SJSA1 (cell line): ENCODE data around the gene RIC1. TPM values are rescaled to one million over a fixed set of nuclear protein-coding genes. Genes with fewer than 3 reads are reported as not detected.
"Not testable (repeated sequence)": the region's sequence is repeated elsewhere in the genome, so short reads cannot be mapped to it uniquely, and the experiment has no call there.

Experiments used
- DNase-seq, 2 experiments: peaks; one replicate each; pipeline ENCODE4 v3.0.0-alpha.2; 2015 to 2020; ENCODE audit warnings: low spot score in 2 of 2, low read depth in 1 of 2
- H3K27ac ChIP-seq: fragments of 250-450 bp; sonication (Bioruptor Pico); 2 replicates; pipeline ENCODE4 v1.5.1; 2020; ENCODE audit warnings: mild to moderate bottlenecking, moderate library complexity
- H3K27me3 ChIP-seq: fragments of 250-450 bp; sonication (Bioruptor Pico); replicated peaks from 2 replicates; pipeline ENCODE4 v1.5.1; 2020; ENCODE audit warnings: mild to moderate bottlenecking, moderate library complexity
- H3K36me3 ChIP-seq: fragments of 250-450 bp; sonication (Bioruptor Pico); 2 replicates; pipeline ENCODE4 v1.5.1; 2020; ENCODE audit warnings: mild to moderate bottlenecking
- H3K4me1 ChIP-seq: fragments of 250-450 bp; sonication (Bioruptor Pico); replicated peaks from 2 replicates; pipeline ENCODE4 v1.6.1; 2021; ENCODE audit warnings: mild to moderate bottlenecking
- H3K4me3 ChIP-seq: fragments of 250-450 bp; sonication (Bioruptor Pico); 2 replicates; pipeline ENCODE4 v1.5.1; 2020; ENCODE audit warnings: mild to moderate bottlenecking
- H3K9me3 ChIP-seq: fragments of 250-450 bp; sonication (Bioruptor Pico); replicated peaks from 2 replicates; pipeline ENCODE4 v1.5.1; 2020; ENCODE audit warnings: mild to moderate bottlenecking
- total RNA-seq: library from RNA; depleted of rRNA; stranded (reverse); fragments of >200 nt; shearing (Covaris generic); gene quantifications from 2 replicates; pipeline ENCODE4 v1.2.3, GENCODE V29; 2014; rRNA removed

RIC1 gene
- total RNA-seq: 25.3 and 35.0 TPM in 2 replicates

- peak; percentile 81 to 88 for DNase-seq
- no peaks in the 10 kb centered on the region for H3K27me3 ChIP-seq
- H3K4me1 ChIP-seq: peaks cover 41% of the 10 kb centered on the region
- H3K9me3 ChIP-seq: no peaks in the 10 kb centered on the region
- peaks cover 10% of the 10 kb centered on the region for H3K36me3 ChIP-seq
- peak within 1 kb of the TSS; percentile 90 for H3K4me3 ChIP-seq
- peak within 1 kb of the TSS; percentile 85 for H3K27ac ChIP-seq
Observed at GRCh38 chr9:5628530-5629311, at the start of gene RIC1. RIC1 (plus strand) TSS chr9:5629107; CDS start chr9:5629310, 203 bp downstream.

GRCh38 chr9:5579881-5580280 is 49.0 kb upstream of the RIC1 start:
- Histone ChIP-seq H3K4me1 (peaks cover 12% of the 10 kb centered on the region), H3K36me3 (no peaks in the 10 kb centered on the region), H3K27ac (no peak overlapping the region), H3K4me3 (no peak overlapping the region), H3K9me3 (no peaks in the 10 kb centered on the region), H3K27me3 (no peaks in the 10 kb centered on the region)
- no peak for DNase-seq

- H3K4me1 ChIP-seq: peaks cover 16% of the 10 kb centered on the region
- H3K27me3 ChIP-seq: no peaks in the 10 kb centered on the region
- no peak overlapping the region for H3K4me3 ChIP-seq
- DNase-seq: no peak
- no peak overlapping the region for H3K27ac ChIP-seq
- H3K9me3 ChIP-seq: no peaks in the 10 kb centered on the region
- H3K36me3 ChIP-seq: no peaks in the 10 kb centered on the region
Observed at GRCh38 chr9:5580650-5581049, 48.3 kb upstream of the RIC1 start.

- peaks cover 27% of the 10 kb centered on the region for H3K4me1 ChIP-seq
- H3K27ac ChIP-seq, H3K36me3 ChIP-seq, DNase-seq, H3K9me3 ChIP-seq, H3K27me3 ChIP-seq, H3K4me3 ChIP-seq: not testable (repeated sequence)
Observed at GRCh38 chr9:5581706-5582105, 47.2 kb upstream of the RIC1 start.

GRCh38 chr9:5582835-5583195 is 46.1 kb upstream of the RIC1 start:
- H3K27me3 ChIP-seq: no peaks in the 10 kb centered on the region
- peaks cover 36% of the 10 kb centered on the region for H3K4me1 ChIP-seq
- peak in 1 of 2 experiments; percentile 40 for DNase-seq
- H3K27ac ChIP-seq: peak overlapping the region; percentile 75
- H3K9me3 ChIP-seq: no peaks in the 10 kb centered on the region
- no peak overlapping the region for H3K4me3 ChIP-seq
- H3K36me3 ChIP-seq: no peaks in the 10 kb centered on the region

GRCh38 chr9:5586391-5586802 is 42.5 kb upstream of the RIC1 start:
- Histone ChIP-seq H3K9me3 (no peaks in the 10 kb centered on the region), H3K4me3 (no peak overlapping the region)

GRCh38 chr9:5587024-5587423 is 41.9 kb upstream of the RIC1 start:
- DNase-seq: peak; percentile 30 to 53
- Histone ChIP-seq H3K27me3 (no peaks in the 10 kb centered on the region), H3K4me1 (peaks cover 40% of the 10 kb centered on the region), H3K27ac (peak overlapping the region; percentile 85), H3K9me3 (no peaks in the 10 kb centered on the region), H3K4me3 (no peak overlapping the region), H3K36me3 (no peaks in the 10 kb centered on the region)

More at GRCh38 chr9:5586391-5586802, 42.5 kb upstream of the RIC1 start:
- peak; percentile 38 to 41 for DNase-seq
- peak overlapping the region; percentile 85 for H3K27ac ChIP-seq
- no peaks in the 10 kb centered on the region for H3K27me3 ChIP-seq
- H3K36me3 ChIP-seq: no peaks in the 10 kb centered on the region
- H3K4me1 ChIP-seq: peaks cover 40% of the 10 kb centered on the region

GRCh38 chr9:5592231-5592630 is 36.7 kb upstream of the RIC1 start:
- no peak for DNase-seq
- no peaks in the 10 kb centered on the region for H3K27me3 ChIP-seq

GRCh38 chr9:5592904-5593303 is 36.0 kb upstream of the RIC1 start:
- no peak overlapping the region for H3K27ac ChIP-seq
- H3K4me3 ChIP-seq: no peak overlapping the region
- DNase-seq: no peak
- H3K27me3 ChIP-seq: no peaks in the 10 kb centered on the region
- H3K9me3 ChIP-seq: no peaks in the 10 kb centered on the region
- no peaks in the 10 kb centered on the region for H3K36me3 ChIP-seq
- H3K4me1 ChIP-seq: peaks cover 4% of the 10 kb centered on the region

More at GRCh38 chr9:5592231-5592630, 36.7 kb upstream of the RIC1 start:
- Histone ChIP-seq H3K4me3 (no peak overlapping the region), H3K4me1 (peaks cover 8% of the 10 kb centered on the region), H3K9me3 (no peaks in the 10 kb centered on the region), H3K27ac (no peak overlapping the region), H3K36me3 (no peaks in the 10 kb centered on the region)

GRCh38 chr9:5593904-5594303 is 35.0 kb upstream of the RIC1 start:
- DNase-seq: no peak
- Histone ChIP-seq H3K4me3 (no peak overlapping the region), H3K4me1 (peaks cover 4% of the 10 kb centered on the region), H3K27ac (no peak overlapping the region), H3K9me3 (no peaks in the 10 kb centered on the region), H3K36me3 (no peaks in the 10 kb centered on the region), H3K27me3 (no peaks in the 10 kb centered on the region)

GRCh38 chr9:5596173-5596572 is 32.7 kb upstream of the RIC1 start:
- DNase-seq: no peak
- no peak overlapping the region for H3K27ac ChIP-seq
- H3K4me3 ChIP-seq: no peak overlapping the region
- no peaks in the 10 kb centered on the region for H3K27me3 ChIP-seq
- no peaks in the 10 kb centered on the region for H3K36me3 ChIP-seq
- no peaks in the 10 kb centered on the region for H3K9me3 ChIP-seq
- no peaks in the 10 kb centered on the region for H3K4me1 ChIP-seq

GRCh38 chr9:5608298-5609225 is 20.3 kb upstream of the RIC1 start:
- Histone ChIP-seq H3K4me3 (no peak overlapping the region), H3K9me3 (no peaks in the 10 kb centered on the region), H3K27ac (no peak overlapping the region)

GRCh38 chr9:5609226-5609596 is 19.7 kb upstream of the RIC1 start:
- Histone ChIP-seq H3K27ac (no peak overlapping the region), H3K4me1 (no peaks in the 10 kb centered on the region), H3K9me3 (no peaks in the 10 kb centered on the region), H3K27me3 (no peaks in the 10 kb centered on the region), H3K36me3 (no peaks in the 10 kb centered on the region), H3K4me3 (no peak overlapping the region)
- DNase-seq: no peak

More at GRCh38 chr9:5608298-5609225, 20.3 kb upstream of the RIC1 start:
- no peak for DNase-seq
- Histone ChIP-seq H3K4me1 (no peaks in the 10 kb centered on the region), H3K27me3 (no peaks in the 10 kb centered on the region), H3K36me3 (no peaks in the 10 kb centered on the region)

- no peak for DNase-seq
- no peak overlapping the region for H3K27ac ChIP-seq
- no peaks in the 10 kb centered on the region for H3K27me3 ChIP-seq
- no peak overlapping the region for H3K4me3 ChIP-seq
- no peaks in the 10 kb centered on the region for H3K9me3 ChIP-seq
- no peaks in the 10 kb centered on the region for H3K4me1 ChIP-seq
- no peaks in the 10 kb centered on the region for H3K36me3 ChIP-seq
Observed at GRCh38 chr9:5610491-5610890, 18.4 kb upstream of the RIC1 start.
